ENCODE data around the gene DNAH2. TPM values are rescaled to one million over a fixed set of nuclear protein-coding genes. Genes with fewer than 3 reads are reported as not detected.

Gene DNAH2
- total and polyA plus RNA-seq, 9 of the 15 experiments (the other 6 are each of a cell fraction or from before 2014, with no cell fraction given): 0.03 TPM; not detected in 8

DNA sequence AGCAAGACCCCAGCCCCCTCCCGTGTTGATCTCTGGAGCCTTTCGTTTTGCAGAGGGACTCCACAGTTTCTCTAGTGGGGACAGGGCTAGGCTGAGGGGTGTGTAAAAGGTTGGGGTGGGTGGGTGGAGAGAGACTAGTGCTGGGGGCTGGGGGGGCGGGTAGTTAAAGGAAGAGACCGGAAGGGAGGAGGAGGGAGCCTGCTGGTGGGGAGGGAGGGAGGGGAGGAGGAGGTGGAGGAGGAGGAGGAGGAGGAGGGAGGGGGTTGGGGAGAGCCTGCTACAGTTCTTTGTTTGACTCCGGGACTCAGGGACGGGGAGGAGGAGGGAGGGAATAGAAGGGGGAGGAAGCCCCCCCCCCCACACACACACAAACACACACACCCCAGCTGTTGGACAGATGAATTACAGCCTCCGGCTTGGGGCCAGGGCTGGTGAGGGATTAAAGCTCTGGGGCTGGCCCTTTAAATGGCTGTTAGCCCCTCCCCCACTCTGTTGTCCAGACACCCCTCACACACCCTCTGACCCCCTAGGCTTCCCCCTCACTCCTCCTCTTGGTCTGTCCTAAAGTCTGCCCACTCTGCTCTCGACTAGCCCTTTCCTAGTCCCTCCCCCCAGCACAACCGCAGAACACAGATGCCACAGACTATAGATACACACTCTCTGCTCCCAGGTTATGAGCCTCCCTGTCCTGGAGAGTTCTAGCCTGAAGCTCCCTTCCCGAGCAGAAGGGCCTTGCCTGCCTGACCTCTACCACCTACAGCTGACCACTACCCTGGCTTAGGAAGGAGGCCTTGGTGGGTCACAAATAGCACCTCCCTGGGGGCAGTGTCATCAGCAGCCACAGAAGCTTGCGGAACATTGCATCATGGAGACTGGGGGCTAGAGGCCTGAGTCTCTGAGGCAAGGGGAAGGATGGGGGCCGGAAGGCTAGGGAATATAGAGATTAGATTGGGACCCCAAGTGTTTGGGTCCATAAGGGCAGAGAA, 120.8 kb downstream of the DNAH2 start (continued):
- TF ChIP-seq ARID1B (IDR thresholded peaks at IDR 0.05) (peak; percentile 54; the same call in 1 of the 2 replicates), NR2C2 (CRISPR knock-in tag; IDR thresholded peaks at IDR 0.05) (no peak), NR2C2 (tag; IDR thresholded peaks at IDR 0.05) (peak; percentile 66; the same call in 1 of the 2 replicates), EP300 (IDR thresholded peaks at IDR 0.05; ENCODE audit: low read length) (peak; percentile 82), KDM5B (IDR thresholded peaks at IDR 0.05; ENCODE audit: insufficient replicate concordance, low read depth, low read length) (peak; percentile 36), POLR2B (IDR thresholded peaks at IDR 0.05; ENCODE audit: low read depth, partially characterized antibody) (peak; percentile 82), PYGO2 (tag; IDR thresholded peaks at IDR 0.05) (no peak), NEUROD1 (IDR thresholded peaks at IDR 0.05; ENCODE audit: borderline replicate concordance, low read depth, low read length, partially characterized antibody) (no peak), MED1 (CRISPR knock-in tag; IDR thresholded peaks at IDR 0.05; ENCODE audit: borderline replicate concordance) (no peak), SOX6 (IDR thresholded peaks at IDR 0.05) (no peak), THRAP3 (IDR thresholded peaks at IDR 0.05; ENCODE audit: borderline replicate concordance) (no peak), PKNOX1 (IDR thresholded peaks at IDR 0.05) (peak; percentile 57; the same call in 1 of the 2 replicates), ZZZ3 (IDR thresholded peaks at IDR 0.05) (no peak), ZNF551 (CRISPR knock-in tag; IDR thresholded peaks at IDR 0.05) (no peak)
- TF ChIP-seq, protein P1, sequence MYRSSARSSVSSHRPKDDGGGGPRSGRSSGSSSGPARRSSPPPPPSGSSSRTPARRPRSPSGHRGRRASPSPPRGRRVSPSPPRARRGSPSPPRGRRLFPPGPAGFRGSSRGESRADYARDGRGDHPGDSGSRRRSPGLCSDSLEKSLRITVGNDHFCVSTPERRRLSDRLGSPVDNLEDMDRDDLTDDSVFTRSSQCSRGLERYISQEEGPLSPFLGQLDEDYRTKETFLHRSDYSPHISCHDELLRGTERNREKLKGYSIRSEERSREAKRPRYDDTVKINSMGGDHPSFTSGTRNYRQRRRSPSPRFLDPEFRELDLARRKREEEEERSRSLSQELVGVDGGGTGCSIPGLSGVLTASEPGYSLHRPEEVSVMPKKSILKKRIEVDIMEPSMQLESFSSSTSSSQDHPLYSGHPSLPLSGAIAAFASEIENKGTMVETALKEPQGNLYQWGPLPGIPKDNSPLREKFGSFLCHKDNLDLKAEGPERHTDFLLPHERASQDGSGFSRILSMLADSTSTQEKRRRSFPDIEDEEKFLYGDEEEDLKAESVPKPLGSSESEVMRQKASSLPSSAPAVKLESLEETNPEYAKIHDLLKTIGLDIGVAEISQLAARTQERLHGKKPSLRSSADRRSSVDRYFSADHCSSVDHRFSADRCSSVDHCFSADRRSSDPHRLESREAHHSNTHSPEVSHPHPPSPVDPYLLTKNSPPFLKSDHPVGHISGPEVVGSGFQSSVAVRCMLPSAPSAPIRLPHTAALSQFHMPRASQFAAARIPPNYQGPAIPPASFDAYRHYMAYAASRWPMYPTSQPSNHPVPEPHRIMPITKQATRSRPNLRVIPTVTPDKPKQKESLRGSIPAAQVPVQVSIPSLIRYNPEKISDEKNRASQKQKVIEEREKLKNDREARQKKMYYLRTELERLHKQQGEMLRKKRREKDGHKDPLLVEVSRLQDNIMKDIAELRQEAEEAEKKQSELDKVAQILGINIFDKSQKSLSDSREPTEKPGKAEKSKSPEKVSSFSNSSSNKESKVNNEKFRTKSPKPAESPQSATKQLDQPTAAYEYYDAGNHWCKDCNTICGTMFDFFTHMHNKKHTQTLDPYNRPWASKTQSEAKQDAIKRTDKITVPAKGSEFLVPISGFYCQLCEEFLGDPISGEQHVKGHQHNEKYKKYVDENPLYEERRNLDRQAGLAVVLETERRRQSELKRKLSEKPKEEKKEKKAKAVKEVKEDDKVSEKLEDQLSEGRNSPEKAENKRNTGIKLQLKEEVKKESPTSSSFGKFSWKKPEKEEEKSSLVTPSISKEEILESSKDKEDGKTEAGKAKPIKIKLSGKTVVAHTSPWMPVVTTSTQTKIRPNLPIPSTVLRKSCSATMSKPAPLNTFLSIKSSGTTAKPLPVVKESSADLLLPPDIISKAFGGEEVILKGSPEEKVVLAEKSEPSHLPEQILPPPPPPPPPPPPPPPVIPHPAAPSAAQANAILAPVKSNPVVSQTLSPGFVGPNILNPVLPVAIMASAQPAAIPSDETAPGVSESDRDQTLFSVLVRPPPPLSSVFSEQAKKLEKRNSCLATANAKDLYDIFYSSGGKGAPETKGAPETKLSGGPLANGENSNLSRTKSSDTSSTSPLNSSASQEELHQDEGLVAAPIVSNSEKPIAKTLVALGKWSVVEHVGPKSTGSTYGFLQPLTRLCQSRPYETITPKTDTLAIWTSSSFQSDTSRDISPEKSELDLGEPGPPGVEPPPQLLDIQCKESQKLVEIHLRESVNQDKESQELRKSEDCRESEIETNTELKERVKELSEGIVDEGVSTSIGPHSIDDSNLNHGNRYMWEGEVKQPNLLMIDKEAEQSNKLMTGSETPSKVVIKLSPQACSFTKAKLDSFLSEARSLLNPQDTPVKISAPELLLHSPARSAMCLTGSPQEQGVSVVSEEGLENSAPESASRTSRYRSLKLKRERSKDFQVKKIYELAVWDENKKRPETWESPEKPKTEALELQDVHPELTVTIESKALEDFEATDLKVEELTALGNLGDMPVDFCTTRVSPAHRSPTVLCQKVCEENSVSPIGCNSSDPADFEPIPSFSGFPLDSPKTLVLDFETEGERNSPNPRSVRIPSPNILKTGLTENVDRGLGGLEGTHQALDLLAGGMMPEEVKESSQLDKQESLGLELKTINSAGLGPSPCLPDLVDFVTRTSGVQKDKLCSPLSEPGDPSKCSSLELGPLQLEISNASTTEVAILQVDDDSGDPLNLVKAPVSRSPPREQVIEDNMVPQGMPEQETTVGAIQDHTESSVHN (IDR thresholded peaks at IDR 0.05; ENCODE audit: borderline replicate concordance in 1 of 2, low read depth in 1 of 2): peak in 1 of 2 experiments; percentile 75; a peak in 2 of 4 replicates
- TF ChIP-seq, protein P2, sequence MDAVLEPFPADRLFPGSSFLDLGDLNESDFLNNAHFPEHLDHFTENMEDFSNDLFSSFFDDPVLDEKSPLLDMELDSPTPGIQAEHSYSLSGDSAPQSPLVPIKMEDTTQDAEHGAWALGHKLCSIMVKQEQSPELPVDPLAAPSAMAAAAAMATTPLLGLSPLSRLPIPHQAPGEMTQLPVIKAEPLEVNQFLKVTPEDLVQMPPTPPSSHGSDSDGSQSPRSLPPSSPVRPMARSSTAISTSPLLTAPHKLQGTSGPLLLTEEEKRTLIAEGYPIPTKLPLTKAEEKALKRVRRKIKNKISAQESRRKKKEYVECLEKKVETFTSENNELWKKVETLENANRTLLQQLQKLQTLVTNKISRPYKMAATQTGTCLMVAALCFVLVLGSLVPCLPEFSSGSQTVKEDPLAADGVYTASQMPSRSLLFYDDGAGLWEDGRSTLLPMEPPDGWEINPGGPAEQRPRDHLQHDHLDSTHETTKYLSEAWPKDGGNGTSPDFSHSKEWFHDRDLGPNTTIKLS (IDR thresholded peaks at IDR 0.05; ENCODE audit: borderline replicate concordance, low read depth): 0 out of 2 replicates have a peak, but pooled peaks have one; percentile 22

Data from K562 (cell line).